Measurements from ENCODE around the gene LSM5. TPM values are rescaled to one million over a fixed set of nuclear protein-coding genes. Genes with fewer than 3 reads are reported as not detected.

The LSM5 gene
- total and polyA plus RNA-seq, 2 donors (not counting 1 experiment from before 2014, with no cell fraction given), result 23.0 to 45.8 TPM

- peaks cover 4% of the 10 kb centered on the region for H3K4me1 ChIP-seq (ENCODE audit: control insufficient read depth, extremely low read depth, insufficient read depth, low read length)
- H3K27me3 ChIP-seq (ENCODE audit: control insufficient read depth, insufficient read depth, low read length), result no peaks in the 10 kb centered on the region
- H3K27ac ChIP-seq (ENCODE audit: insufficient read depth, low read length), result peak overlapping the region; percentile 83
- no peaks in the 10 kb centered on the region for H3K36me3 ChIP-seq (ENCODE audit: control insufficient read depth, insufficient read depth, low read length)
- no peaks in the 10 kb centered on the region for H3K9me3 ChIP-seq (ENCODE audit: control insufficient read depth, insufficient read depth, low read depth, low read length)
- peak overlapping the region; percentile 97 for H3K4me2 ChIP-seq (ENCODE audit: extremely low read depth, insufficient read depth, low read length)
- TF ChIP-seq, protein P1, sequence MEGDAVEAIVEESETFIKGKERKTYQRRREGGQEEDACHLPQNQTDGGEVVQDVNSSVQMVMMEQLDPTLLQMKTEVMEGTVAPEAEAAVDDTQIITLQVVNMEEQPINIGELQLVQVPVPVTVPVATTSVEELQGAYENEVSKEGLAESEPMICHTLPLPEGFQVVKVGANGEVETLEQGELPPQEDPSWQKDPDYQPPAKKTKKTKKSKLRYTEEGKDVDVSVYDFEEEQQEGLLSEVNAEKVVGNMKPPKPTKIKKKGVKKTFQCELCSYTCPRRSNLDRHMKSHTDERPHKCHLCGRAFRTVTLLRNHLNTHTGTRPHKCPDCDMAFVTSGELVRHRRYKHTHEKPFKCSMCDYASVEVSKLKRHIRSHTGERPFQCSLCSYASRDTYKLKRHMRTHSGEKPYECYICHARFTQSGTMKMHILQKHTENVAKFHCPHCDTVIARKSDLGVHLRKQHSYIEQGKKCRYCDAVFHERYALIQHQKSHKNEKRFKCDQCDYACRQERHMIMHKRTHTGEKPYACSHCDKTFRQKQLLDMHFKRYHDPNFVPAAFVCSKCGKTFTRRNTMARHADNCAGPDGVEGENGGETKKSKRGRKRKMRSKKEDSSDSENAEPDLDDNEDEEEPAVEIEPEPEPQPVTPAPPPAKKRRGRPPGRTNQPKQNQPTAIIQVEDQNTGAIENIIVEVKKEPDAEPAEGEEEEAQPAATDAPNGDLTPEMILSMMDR (conservative IDR thresholded peaks at IDR 0.05 in 1 of 2, IDR thresholded peaks at IDR 0.05 in 1 of 2; ENCODE audit: low read depth in 1 of 2, low read length in 2 of 2), result no peak
- TF ChIP-seq EZH2 (IDR thresholded peaks at IDR 0.05; ENCODE audit: low read length, missing control alignments), result no peak
- peak overlapping the region; percentile 34 to 96 (median 82) for H3K4me3 ChIP-seq (replicated peaks in 1 of 4; ENCODE audit: control extremely low read depth in 1 of 4, insufficient read depth in 1 of 4, low read depth in 3 of 4, low read length in 4 of 4)
- H3K79me2 ChIP-seq (ENCODE audit: control insufficient read depth, insufficient read depth, low read length), result peaks cover 13% of the 10 kb centered on the region
- no peaks in the 10 kb centered on the region for H4K20me1 ChIP-seq (ENCODE audit: control insufficient read depth, extremely low read depth, insufficient read depth, low read length)
- DNase-seq (ENCODE audit: low read depth in 2 of 2), result no peak
- peak overlapping the region; percentile 89 for H2AFZ ChIP-seq (ENCODE audit: low read length)
- peak overlapping the region; percentile 70 for H3K9ac ChIP-seq (ENCODE audit: insufficient read depth, low read length)
These were observed 423 bp downstream of the LSM5 start for GRCh38 chr7:32489788-32490126.

GRCh38 chr7:32481921-32482320 lies 8.3 kb downstream of the LSM5 start:
- no peak for DNase-seq (ENCODE audit: low read depth in 2 of 2)
- TF ChIP-seq EZH2 (IDR thresholded peaks at IDR 0.05; ENCODE audit: low read length, missing control alignments), result no peak
- TF ChIP-seq, protein P1 (conservative IDR thresholded peaks at IDR 0.05 in 1 of 2, IDR thresholded peaks at IDR 0.05 in 1 of 2; ENCODE audit: low read depth in 1 of 2, low read length in 2 of 2), result no peak
- H3K9ac ChIP-seq (ENCODE audit: insufficient read depth, low read length), result no peak overlapping the region
- no peaks in the 10 kb centered on the region for H3K79me2 ChIP-seq (ENCODE audit: control insufficient read depth, insufficient read depth, low read length)
- no peak overlapping the region for H3K27ac ChIP-seq (ENCODE audit: insufficient read depth, low read length)
- no peaks in the 10 kb centered on the region for H3K36me3 ChIP-seq (ENCODE audit: control insufficient read depth, insufficient read depth, low read length)
- H2AFZ ChIP-seq (ENCODE audit: low read length), result no peak overlapping the region
- no peaks in the 10 kb centered on the region for H3K4me1 ChIP-seq (ENCODE audit: control insufficient read depth, extremely low read depth, insufficient read depth, low read length)
- H3K4me3 ChIP-seq (replicated peaks in 1 of 4; ENCODE audit: control extremely low read depth in 1 of 4, insufficient read depth in 1 of 4, low read depth in 3 of 4, low read length in 4 of 4), result no peak overlapping the region
- no peaks in the 10 kb centered on the region for H4K20me1 ChIP-seq (ENCODE audit: control insufficient read depth, extremely low read depth, insufficient read depth, low read length)
- no peaks in the 10 kb centered on the region for H3K9me3 ChIP-seq (ENCODE audit: control insufficient read depth, insufficient read depth, low read depth, low read length)
- no peak overlapping the region for H3K4me2 ChIP-seq (ENCODE audit: extremely low read depth, insufficient read depth, low read length)
- H3K27me3 ChIP-seq (ENCODE audit: control insufficient read depth, insufficient read depth, low read length), result no peaks in the 10 kb centered on the region

DNA sequence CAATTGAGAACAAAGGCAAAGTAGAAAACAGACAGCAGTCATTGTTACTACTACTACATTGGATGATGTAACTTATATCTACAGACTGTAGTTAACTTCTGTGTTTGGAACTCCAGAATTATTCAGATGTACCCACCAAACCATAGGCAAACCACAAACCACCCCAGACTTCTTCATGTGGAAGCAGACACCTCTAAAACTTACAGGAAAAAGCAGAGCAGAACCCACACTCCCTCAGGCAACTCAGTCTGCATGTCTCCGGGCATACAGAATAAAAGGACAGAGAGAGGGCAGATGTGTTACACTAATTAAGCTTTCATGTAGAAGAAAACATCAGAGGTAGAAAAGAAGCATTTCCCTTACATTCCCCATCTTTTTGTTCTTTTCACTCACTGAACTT lies 9.0 kb downstream of the LSM5 start:
- H3K4me3 ChIP-seq (replicated peaks in 1 of 4; ENCODE audit: control extremely low read depth in 1 of 4, insufficient read depth in 1 of 4, low read depth in 3 of 4, low read length in 4 of 4), result no peak overlapping the region
- H3K27ac ChIP-seq (ENCODE audit: insufficient read depth, low read length), result no peak overlapping the region
- no peaks in the 10 kb centered on the region for H3K4me1 ChIP-seq (ENCODE audit: control insufficient read depth, extremely low read depth, insufficient read depth, low read length)
- no peak overlapping the region for H3K9ac ChIP-seq (ENCODE audit: insufficient read depth, low read length)
- no peaks in the 10 kb centered on the region for H3K36me3 ChIP-seq (ENCODE audit: control insufficient read depth, insufficient read depth, low read length)
- H4K20me1 ChIP-seq (ENCODE audit: control insufficient read depth, extremely low read depth, insufficient read depth, low read length), result no peaks in the 10 kb centered on the region
- TF ChIP-seq, protein P1 (conservative IDR thresholded peaks at IDR 0.05 in 1 of 2, IDR thresholded peaks at IDR 0.05 in 1 of 2; ENCODE audit: low read depth in 1 of 2, low read length in 2 of 2), result no peak
- TF ChIP-seq EZH2 (IDR thresholded peaks at IDR 0.05; ENCODE audit: low read length, missing control alignments), result no peak
- H3K9me3 ChIP-seq (ENCODE audit: control insufficient read depth, insufficient read depth, low read depth, low read length), result no peaks in the 10 kb centered on the region
- no peaks in the 10 kb centered on the region for H3K27me3 ChIP-seq (ENCODE audit: control insufficient read depth, insufficient read depth, low read length)
- no peak for DNase-seq (ENCODE audit: low read depth in 2 of 2)
- H3K4me2 ChIP-seq (ENCODE audit: extremely low read depth, insufficient read depth, low read length), result no peak overlapping the region
- no peak overlapping the region for H2AFZ ChIP-seq (ENCODE audit: low read length)
- no peaks in the 10 kb centered on the region for H3K79me2 ChIP-seq (ENCODE audit: control insufficient read depth, insufficient read depth, low read length)

Data from fibroblast of lung (primary cell).